ENCODE measurements around the gene PILRA.
"Not testable (repeated sequence)": the region's sequence is repeated elsewhere in the genome, so short reads cannot be mapped to it uniquely, and the experiment has no call there.

The PILRA gene

DNA sequence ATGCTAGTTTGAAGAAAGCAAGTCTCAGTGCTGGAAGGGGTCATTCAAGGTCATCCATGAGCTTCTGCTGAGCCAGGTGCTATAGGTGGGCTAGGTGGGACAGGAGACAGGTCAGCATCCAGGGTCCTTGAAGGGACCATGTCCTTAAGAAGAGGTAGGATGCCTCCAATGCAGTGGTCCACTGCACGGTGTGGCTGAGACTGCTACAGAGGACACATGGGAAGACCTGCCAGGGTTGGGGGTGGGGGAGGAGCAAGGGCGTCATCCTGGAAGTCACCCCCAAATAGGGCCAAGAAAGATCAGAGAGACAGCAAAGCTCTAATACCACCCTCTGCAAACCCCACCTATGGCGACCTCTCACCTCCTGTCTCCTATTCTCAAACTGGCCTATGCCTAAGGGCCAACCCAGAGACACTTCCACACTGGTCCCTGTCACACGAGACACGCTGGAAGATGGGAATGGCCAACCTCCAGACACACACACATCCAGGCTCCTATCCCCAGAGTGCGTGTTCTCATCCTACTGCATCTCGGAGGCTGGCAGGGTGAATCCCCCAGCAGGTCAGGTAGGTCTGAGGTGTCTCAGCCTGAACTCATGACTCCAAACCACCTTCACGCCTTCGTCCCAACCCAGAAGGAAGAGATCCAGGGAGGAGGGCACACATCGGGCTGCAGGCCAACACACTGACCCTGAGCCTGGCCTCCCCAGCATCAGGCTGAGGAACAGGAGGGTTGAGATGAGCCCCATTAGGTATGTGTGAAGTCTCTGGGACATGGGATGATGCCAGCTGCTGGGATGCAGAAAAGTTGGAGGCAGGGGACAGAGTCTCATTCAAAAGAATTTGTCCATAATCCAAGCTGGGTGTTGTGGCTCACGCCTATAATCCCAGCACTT lies 68.6 kb downstream of the PILRA start:
- H3K27me3 ChIP-seq (ENCODE audit: insufficient read depth, low read length) = no peaks in the 10 kb centered on the region
- H3K9me3 ChIP-seq (ENCODE audit: insufficient read depth, low read depth, low read length) = no peaks in the 10 kb centered on the region
- H3K9ac ChIP-seq (ENCODE audit: low read depth, low read length) = no peak overlapping the region
- no peak overlapping the region for H3K4me3 ChIP-seq (ENCODE audit: low read length)
- H3K4me1 ChIP-seq (ENCODE audit: insufficient read depth, low read length) = no peaks in the 10 kb centered on the region
- no peak overlapping the region for H3K27ac ChIP-seq (ENCODE audit: low read length)
- H3K36me3 ChIP-seq (ENCODE audit: insufficient read depth, low read depth, low read length) = no peaks in the 10 kb centered on the region

GRCh38 chr7:100443096-100443840 lies 70.0 kb downstream of the PILRA start:
- H3K36me3 ChIP-seq (ENCODE audit: insufficient read depth, low read depth, low read length) = no peaks in the 10 kb centered on the region
- H3K27ac ChIP-seq (ENCODE audit: low read length) = no peak overlapping the region
- H3K4me3 ChIP-seq (ENCODE audit: low read length) = no peak overlapping the region
- H3K27me3 ChIP-seq (ENCODE audit: insufficient read depth, low read length) = no peaks in the 10 kb centered on the region
- H3K9ac ChIP-seq (ENCODE audit: low read depth, low read length) = no peak overlapping the region
- no peaks in the 10 kb centered on the region for H3K4me1 ChIP-seq (ENCODE audit: insufficient read depth, low read length)
- H3K9me3 ChIP-seq (ENCODE audit: insufficient read depth, low read depth, low read length) = no peaks in the 10 kb centered on the region

GRCh38 chr7:100444311-100445278 lies 71.3 kb downstream of the PILRA start:
- Histone ChIP-seq H3K36me3 (ENCODE audit: insufficient read depth, low read depth, low read length) (no peaks in the 10 kb centered on the region), H3K27ac (ENCODE audit: low read length) (no peak overlapping the region), H3K4me1 (ENCODE audit: insufficient read depth, low read length) (no peaks in the 10 kb centered on the region), H3K9ac (ENCODE audit: low read depth, low read length) (no peak overlapping the region; the same call in 1 of the 2 replicates), H3K9me3 (ENCODE audit: insufficient read depth, low read depth, low read length) (no peaks in the 10 kb centered on the region), H3K4me3 (ENCODE audit: low read length) (no peak overlapping the region), H3K27me3 (ENCODE audit: insufficient read depth, low read length) (no peaks in the 10 kb centered on the region)

DNA sequence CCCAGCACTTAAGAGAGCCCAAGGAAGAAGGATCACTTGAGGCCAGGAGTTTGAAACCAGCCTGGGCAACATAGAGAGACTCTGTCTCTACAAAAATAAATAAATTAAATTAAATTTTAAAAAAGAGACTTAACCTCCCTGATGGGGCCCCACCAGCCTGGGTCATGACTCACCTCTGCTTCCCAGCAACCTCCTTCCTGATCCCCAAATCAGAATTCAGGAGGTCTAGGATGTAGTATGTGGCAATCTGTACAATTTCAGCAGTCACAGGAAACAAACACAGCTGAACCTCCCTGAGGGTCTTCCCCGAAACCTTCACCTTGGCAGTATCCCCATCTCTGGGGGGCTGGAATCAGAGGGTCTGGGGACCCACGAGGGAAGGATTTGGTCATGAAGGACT lies 72.8 kb downstream of the PILRA start:
- H3K9ac ChIP-seq (ENCODE audit: low read depth, low read length) = no peak overlapping the region
- no peaks in the 10 kb centered on the region for H3K9me3 ChIP-seq (ENCODE audit: insufficient read depth, low read depth, low read length)
- no peaks in the 10 kb centered on the region for H3K4me1 ChIP-seq (ENCODE audit: insufficient read depth, low read length)
- no peak overlapping the region for H3K27ac ChIP-seq (ENCODE audit: low read length)
- H3K36me3 ChIP-seq (ENCODE audit: insufficient read depth, low read depth, low read length) = no peaks in the 10 kb centered on the region
- H3K27me3 ChIP-seq (ENCODE audit: insufficient read depth, low read length) = no peaks in the 10 kb centered on the region
- no peak overlapping the region for H3K4me3 ChIP-seq (ENCODE audit: low read length)

GRCh38 chr7:100447363-100447762 lies 74.1 kb downstream of the PILRA start:
- H3K4me1 ChIP-seq (ENCODE audit: insufficient read depth, low read length); H3K9me3 ChIP-seq (ENCODE audit: insufficient read depth, low read depth, low read length); H3K36me3 ChIP-seq (ENCODE audit: insufficient read depth, low read depth, low read length); H3K4me3 ChIP-seq (ENCODE audit: low read length); H3K27ac ChIP-seq (ENCODE audit: low read length); H3K27me3 ChIP-seq (ENCODE audit: insufficient read depth, low read length); H3K9ac ChIP-seq (ENCODE audit: low read depth, low read length): not testable (repeated sequence)

DNA sequence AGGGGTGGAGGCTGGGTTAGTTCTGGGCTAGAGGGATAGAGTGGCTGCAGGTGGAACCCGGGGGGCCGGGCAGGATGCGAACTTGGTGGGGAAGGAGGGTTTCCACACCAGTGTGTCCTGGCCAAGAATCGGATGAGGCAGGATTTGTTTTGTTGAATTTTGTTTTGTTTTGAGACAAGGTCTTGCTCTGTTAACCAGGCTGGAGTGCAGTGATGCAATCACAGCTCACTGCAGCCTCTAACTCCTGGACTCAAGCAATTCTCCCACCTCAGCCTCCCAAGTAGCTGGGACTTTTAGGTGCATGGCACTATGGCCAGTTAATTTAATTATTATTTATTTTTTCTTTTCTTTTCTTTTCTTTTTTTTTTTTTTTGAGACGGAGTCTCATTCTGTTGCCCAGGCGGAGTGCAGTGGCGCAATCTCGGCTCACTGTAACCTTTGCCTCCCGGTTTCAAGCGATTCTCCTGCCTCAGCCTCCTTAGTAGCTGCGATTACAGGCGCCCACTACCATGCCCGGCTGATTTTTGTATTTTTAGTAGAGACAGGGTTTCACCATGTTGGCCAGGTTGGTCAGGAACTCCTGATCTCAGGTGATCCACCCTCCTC lies 76.0 kb downstream of the PILRA start:
- Histone ChIP-seq H3K27me3 (ENCODE audit: insufficient read depth, low read length) (no peaks in the 10 kb centered on the region), H3K27ac (ENCODE audit: low read length) (no peak overlapping the region), H3K4me1 (ENCODE audit: insufficient read depth, low read length) (no peaks in the 10 kb centered on the region), H3K4me3 (ENCODE audit: low read length) (no peak overlapping the region), H3K9ac (ENCODE audit: low read depth, low read length) (no peak overlapping the region), H3K36me3 (ENCODE audit: insufficient read depth, low read depth, low read length) (no peaks in the 10 kb centered on the region), H3K9me3 (ENCODE audit: insufficient read depth, low read depth, low read length) (no peaks in the 10 kb centered on the region)
